HG03442 (cell line): ENCODE measurements around the gene CIZ1.
"Not testable (repeated sequence)": the region's sequence is repeated elsewhere in the genome, so short reads cannot be mapped to it uniquely, and the experiment has no call there.

Source experiments
- ATAC-seq: cut with Tn5 transposase; IDR thresholded peaks from one replicate; pipeline ENCODE4 v1.9.1; 2021; ENCODE audit warnings: mild to moderate bottlenecking, moderate library complexity; ENCODE audit not compliant: unreplicated experiment

CIZ1 gene

DNA sequence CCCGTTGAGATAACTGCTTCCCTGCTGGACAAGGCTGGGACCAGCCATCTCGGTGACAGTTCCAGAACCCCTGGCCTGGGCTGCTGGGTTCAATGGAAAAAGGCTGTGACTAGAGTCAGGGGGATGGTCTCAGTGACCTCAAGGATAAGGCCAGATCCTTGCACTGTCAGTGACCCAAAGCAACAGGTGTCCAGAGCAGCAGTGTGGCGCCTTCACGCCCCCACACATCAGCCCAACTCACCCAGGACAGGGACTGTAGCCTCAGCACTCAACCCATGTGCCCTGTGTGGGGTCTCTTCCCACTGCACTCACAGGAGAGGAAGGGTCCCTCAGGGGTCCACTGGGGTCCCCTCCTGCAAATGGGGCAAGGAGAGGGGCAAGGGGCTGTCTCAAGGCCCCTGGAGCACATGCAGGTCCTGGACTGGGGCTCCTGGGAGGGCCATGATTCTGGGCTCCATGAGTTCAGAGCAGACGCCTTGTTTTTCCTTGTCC, 42.8 kb downstream of the CIZ1 start:
- ATAC-seq: no peak

- no peak for ATAC-seq
Measured at GRCh38 chr9:128146591-128147120, 44.7 kb downstream of the CIZ1 start.

- no peak for ATAC-seq
Measured at GRCh38 chr9:128145951-128146351, 45.4 kb downstream of the CIZ1 start.

GRCh38 chr9:128145536-128145935, 45.8 kb downstream of the CIZ1 start:
- ATAC-seq: no peak

GRCh38 chr9:128144239-128145181, 46.9 kb downstream of the CIZ1 start:
- ATAC-seq: no peak

- ATAC-seq: no peak
Measured at GRCh38 chr9:128143525-128144238, 47.7 kb downstream of the CIZ1 start.

DNA sequence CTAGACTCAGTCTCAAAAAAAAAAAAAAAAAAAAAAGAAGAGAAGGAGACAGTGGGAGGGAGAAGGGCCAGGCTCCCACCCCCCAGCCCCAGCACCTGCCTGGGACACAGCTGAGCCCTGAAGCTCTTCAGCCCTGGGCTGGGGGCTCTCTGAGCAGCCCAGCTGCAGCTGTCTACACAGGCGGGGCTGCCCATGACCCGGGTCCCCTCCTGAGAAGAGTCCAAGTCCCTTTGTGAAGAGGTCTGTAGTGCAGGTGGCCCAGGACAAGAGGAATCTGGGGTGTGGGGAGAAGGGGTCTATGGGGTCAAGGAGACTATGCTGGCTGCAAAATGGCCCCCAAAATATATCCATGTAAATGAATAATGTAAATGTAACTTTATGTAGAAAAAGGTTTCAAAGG, 48.8 kb downstream of the CIZ1 start:
- ATAC-seq: no peak

DNA sequence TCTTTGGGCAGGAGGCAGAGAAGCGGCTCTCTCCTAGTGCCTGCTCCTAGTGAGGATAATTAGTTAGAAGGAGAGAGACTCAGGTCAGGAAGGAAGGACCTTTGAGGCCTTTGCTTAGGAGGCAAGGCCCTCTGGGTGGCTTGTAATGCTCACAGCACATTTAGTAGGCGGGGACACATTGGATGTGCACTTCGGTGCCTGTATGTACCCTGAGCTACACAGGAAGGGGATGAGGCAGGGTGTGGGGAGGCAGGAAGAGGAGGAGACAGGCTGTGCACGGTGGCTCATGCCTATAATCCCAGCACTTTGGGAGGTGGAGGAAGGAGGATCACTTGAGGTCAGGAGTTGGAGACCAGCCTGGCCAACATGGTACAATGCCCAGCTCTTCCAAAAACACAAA, 49.3 kb downstream of the CIZ1 start:
- no peak for ATAC-seq

GRCh38 chr9:128141604-128142003, 49.8 kb downstream of the CIZ1 start:
- ATAC-seq: no peak

GRCh38 chr9:128139621-128140020, 51.8 kb downstream of the CIZ1 start:
- no peak for ATAC-seq

- no peak for ATAC-seq
Measured at GRCh38 chr9:128138001-128138400, 53.4 kb downstream of the CIZ1 start.

GRCh38 chr9:128136816-128137793, 54.3 kb downstream of the CIZ1 start:
- no peak for ATAC-seq

GRCh38 chr9:128135561-128135960, 55.8 kb downstream of the CIZ1 start:
- not testable (repeated sequence) for ATAC-seq

DNA sequence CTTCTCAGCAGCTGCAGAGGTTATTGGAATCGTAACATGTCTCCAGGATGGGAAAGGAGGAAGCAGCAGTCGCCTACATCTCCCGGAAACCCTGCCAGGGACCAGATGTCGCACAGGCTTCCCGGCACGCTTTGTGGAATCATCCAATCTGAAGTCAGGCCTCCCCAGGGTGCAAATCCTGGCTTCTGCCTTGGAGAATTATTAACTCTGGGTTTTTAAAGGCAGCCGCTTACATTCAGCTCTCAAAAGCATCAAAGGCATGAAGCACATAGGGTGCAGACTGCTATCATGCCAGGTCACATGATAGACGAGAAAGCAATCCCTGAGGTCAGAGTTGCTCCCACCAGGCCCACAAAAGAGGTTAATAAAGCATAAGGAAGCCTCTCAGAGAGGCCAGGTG, 59.2 kb downstream of the CIZ1 start:
- not testable (repeated sequence) for ATAC-seq

GRCh38 chr9:128131346-128131745, 60.0 kb downstream of the CIZ1 start:
- ATAC-seq: not testable (repeated sequence)

- not testable (repeated sequence) for ATAC-seq
Measured at GRCh38 chr9:128130651-128131050, 60.7 kb downstream of the CIZ1 start.

DNA sequence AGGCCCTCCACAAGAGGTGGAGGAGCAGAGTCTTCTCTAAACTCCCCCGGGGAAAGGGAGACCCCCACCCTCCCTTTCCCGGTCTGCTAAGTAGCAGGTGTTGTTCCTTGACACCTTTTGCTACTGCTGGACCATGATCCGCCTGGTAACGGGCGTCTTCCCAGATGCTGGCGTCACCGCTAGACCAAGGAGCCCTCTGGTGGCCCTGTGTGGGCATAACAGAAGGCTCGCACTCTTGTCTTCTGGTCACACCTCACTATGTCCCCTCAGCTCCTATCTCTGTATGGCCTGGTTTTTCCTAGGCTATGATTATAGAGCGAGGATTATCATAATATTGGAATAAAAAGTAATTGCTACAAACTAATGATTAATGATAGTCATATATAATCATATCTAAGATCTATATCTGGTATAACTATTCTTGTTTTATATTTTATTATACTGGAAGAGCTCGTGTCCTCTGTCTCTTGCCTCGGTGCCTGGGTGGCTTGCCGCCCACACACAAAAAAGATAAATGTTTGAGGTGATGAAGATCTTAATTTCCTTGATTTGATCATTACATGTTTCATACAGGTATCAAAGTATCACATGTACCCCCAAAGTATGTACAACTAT, 61.3 kb downstream of the CIZ1 start:
- not testable (repeated sequence) for ATAC-seq

DNA sequence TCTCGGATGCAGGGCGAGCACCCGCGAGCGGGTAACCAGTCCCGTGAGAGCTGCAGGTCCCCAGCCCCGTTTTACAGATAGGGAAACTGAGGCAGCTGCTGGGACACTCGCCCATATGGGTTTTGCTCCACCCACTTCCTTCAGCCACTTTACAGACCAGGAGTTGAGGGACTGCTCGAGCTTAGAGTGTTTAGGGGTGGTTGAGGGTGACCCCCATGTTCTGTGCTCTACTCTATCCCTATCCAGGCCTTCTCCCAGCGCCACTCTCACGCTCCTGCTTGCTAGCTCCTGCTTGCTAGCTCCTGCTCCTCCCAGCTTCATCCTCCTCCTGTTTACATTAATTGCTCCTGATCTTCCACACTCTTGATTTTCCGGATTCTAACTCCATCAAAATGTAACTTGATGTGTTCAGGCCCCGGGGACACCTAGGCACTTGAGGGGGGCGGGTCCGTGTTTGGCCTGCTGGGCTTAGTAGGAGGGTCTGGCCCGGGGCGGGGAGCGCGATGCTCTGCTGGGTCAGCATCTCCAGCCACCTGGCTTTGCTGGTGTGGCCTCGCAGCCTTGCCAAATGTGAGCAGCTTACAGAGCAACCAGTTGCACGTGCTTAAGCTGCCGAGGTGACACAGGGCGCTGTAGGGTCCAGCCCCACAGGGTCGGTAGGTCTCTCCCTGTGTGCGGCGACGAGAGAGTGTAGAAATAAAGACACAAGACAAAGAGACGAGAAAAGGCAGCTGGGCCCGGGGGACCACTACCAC, 62.4 kb downstream of the CIZ1 start:
- ATAC-seq: no peak
